ENCODE data around the gene INSIG1. TPM values are rescaled to one million over a fixed set of nuclear protein-coding genes. Genes with fewer than 3 reads are reported as not detected.

The INSIG1 gene
- total RNA-seq, 1 experiment from 2014 or later = 103 TPM

GRCh38 chr7:155259866-155260497 is 37.7 kb upstream of the INSIG1 start:
- H3K4me3 ChIP-seq = no peak overlapping the region
- H3K9me2 ChIP-seq (ENCODE audit: insufficient read depth) = no peaks in the 10 kb centered on the region
- H3K9me3 ChIP-seq (ENCODE audit: insufficient read depth, low read depth) = no peaks in the 10 kb centered on the region
- peaks cover 9% of the 10 kb centered on the region; the same call in 1 of the 2 replicates for H3K27me3 ChIP-seq (ENCODE audit: insufficient read depth, low read depth)
- DNase-seq = peak in 1 of 2 experiments; percentile 4
- H3K27ac ChIP-seq = no peak overlapping the region
- H3K36me3 ChIP-seq (ENCODE audit: low read depth) = no peaks in the 10 kb centered on the region
- peaks cover 20% of the 10 kb centered on the region for H3K4me1 ChIP-seq (replicated peaks; ENCODE audit: insufficient read depth)
- H3K4me2 ChIP-seq = no peak overlapping the region
- ChIA-PET POLR2A (ENCODE audit: unreplicated experiment) (no interaction called here), CTCF (no interaction called here)
- no TSS peak for BruUV-seq (replicated peaks)
- intact Hi-C loops (cut with micrococcal nuclease; ENCODE audit: unreplicated experiment) = loop anchor here (2.0 kb wide), 1 partner anchor 45 kb away; no protein-coding TSS in a partner anchor
- no peak overlapping the region for H2AFZ ChIP-seq
- no peaks in the 10 kb centered on the region for H4K20me1 ChIP-seq (ENCODE audit: insufficient read depth)
- H3F3A ChIP-seq (ENCODE audit: insufficient read depth, low read depth) = peaks cover 12% of the 10 kb centered on the region; the same call in 1 of the 2 replicates
- no peaks in the 10 kb centered on the region for H3K79me2 ChIP-seq (ENCODE audit: low read depth)
- TF ChIP-seq CTCF (conservative IDR thresholded peaks at IDR 0.05) (no peak), EZH2 (IDR thresholded peaks at IDR 0.05; ENCODE audit: low read depth) (no peak)

GRCh38 chr7:155260498-155260872 is 37.2 kb upstream of the INSIG1 start:
- no TSS peak for BruUV-seq (replicated peaks)
- H3K4me1 ChIP-seq (replicated peaks; ENCODE audit: insufficient read depth) = peaks cover 20% of the 10 kb centered on the region
- DNase-seq = peak in 1 of 2 experiments; percentile 33
- H3K36me3 ChIP-seq (ENCODE audit: low read depth) = no peaks in the 10 kb centered on the region
- intact Hi-C loops (cut with micrococcal nuclease; ENCODE audit: unreplicated experiment) = no loop called here
- H3F3A ChIP-seq (ENCODE audit: insufficient read depth, low read depth) = peaks cover 12% of the 10 kb centered on the region; the same call in 1 of the 2 replicates
- peaks cover 6% of the 10 kb centered on the region; the same call in 1 of the 2 replicates for H3K27me3 ChIP-seq (ENCODE audit: insufficient read depth, low read depth)
- H3K27ac ChIP-seq = no peak overlapping the region
- no peak overlapping the region for H2AFZ ChIP-seq
- H3K9me3 ChIP-seq (ENCODE audit: insufficient read depth, low read depth) = no peaks in the 10 kb centered on the region
- no peak overlapping the region for H3K4me3 ChIP-seq
- POLR2A ChIA-PET (ENCODE audit: unreplicated experiment) = no interaction called here
- no peaks in the 10 kb centered on the region for H4K20me1 ChIP-seq (ENCODE audit: insufficient read depth)
- H3K4me2 ChIP-seq = no peak overlapping the region
- H3K79me2 ChIP-seq (ENCODE audit: low read depth) = no peaks in the 10 kb centered on the region
- no peak for TF ChIP-seq EZH2 (IDR thresholded peaks at IDR 0.05; ENCODE audit: low read depth)
- TF ChIP-seq CTCF (conservative IDR thresholded peaks at IDR 0.05) = no peak
- H3K9me2 ChIP-seq (ENCODE audit: insufficient read depth) = no peaks in the 10 kb centered on the region
- CTCF ChIA-PET = no interaction called here

DNA sequence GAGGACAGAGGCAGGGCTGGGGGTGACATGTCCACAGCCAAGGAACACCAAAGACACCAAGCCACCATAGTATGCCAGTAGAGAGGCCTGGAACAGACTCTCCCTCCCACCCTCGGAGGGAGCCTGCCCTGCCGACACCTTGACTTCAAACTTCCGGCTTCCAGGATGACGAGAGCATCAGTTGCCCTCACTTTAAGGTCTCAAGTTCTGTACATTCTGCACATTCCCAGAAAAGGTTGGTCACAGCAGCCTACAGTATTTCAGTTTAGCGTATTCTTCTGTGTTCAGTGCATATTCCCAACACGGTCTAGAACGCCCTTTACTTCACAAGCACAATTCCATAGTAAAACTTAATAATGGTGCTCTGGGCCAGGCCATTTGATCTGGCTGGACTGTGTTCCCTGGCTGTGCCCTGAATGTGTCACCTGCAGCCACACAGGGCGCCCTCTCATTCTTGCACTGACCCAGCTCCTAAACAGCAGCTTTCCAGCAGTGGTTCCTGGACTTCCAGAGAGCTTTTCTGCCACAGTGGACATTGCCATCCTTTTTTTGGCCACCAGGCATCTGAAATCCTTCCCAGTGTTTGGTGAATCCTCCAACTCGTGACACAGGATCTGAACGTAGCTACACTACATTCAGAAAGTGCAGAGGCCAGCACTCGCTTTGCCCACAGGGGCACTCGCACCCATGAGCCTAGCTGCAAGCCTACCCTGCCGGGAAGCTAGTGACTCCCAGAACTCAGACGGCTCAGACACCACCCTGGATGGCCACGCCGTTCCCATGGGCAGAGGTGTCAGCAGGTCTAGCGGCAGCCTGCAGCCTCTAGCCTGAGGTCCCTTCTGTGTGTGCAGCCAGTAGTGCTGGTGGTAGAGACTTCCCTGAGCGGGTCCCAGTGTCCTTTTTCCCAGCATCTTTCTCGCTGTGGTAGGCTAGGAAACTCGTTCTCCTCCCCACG is 36.4 kb upstream of the INSIG1 start:
- intact Hi-C loops (cut with micrococcal nuclease; ENCODE audit: unreplicated experiment) = no loop called here
- TF ChIP-seq EZH2 (IDR thresholded peaks at IDR 0.05; ENCODE audit: low read depth) = no peak
- no peak for TF ChIP-seq CTCF (conservative IDR thresholded peaks at IDR 0.05)
- Histone ChIP-seq H3K79me2 (ENCODE audit: low read depth) (no peaks in the 10 kb centered on the region), H3K4me3 (no peak overlapping the region), H3K9me3 (ENCODE audit: insufficient read depth, low read depth) (no peaks in the 10 kb centered on the region), H3K27me3 (ENCODE audit: insufficient read depth, low read depth) (peaks cover 6% of the 10 kb centered on the region; the same call in 1 of the 2 replicates), H2AFZ (no peak overlapping the region), H3K4me2 (no peak overlapping the region), H3K4me1 (replicated peaks; ENCODE audit: insufficient read depth) (peaks cover 20% of the 10 kb centered on the region), H3K27ac (no peak overlapping the region), H3K36me3 (ENCODE audit: low read depth) (no peaks in the 10 kb centered on the region), H4K20me1 (ENCODE audit: insufficient read depth) (no peaks in the 10 kb centered on the region), H3K9me2 (ENCODE audit: insufficient read depth) (no peaks in the 10 kb centered on the region), H3F3A (ENCODE audit: insufficient read depth, low read depth) (peaks cover 12% of the 10 kb centered on the region; the same call in 1 of the 2 replicates)
- CTCF ChIA-PET = interaction anchor here (1.0 kb wide), 1 partner anchor 8 kb away, joined by 3 read pairs; no protein-coding TSS in a partner anchor
- no TSS peak for BruUV-seq (replicated peaks)
- peak in 1 of 2 experiments; percentile 33 for DNase-seq
- POLR2A ChIA-PET (ENCODE audit: unreplicated experiment) = interaction anchor here (0.7 kb wide), 2 partner anchors 12 to 18 kb away, joined by 5 to 6 read pairs; no protein-coding TSS in a partner anchor

Data from PC-9 (cell line).